ENCODE results near the gene FGF10.

Gene FGF10

GRCh38 chr5:44389090-44389822 is at the start of gene FGF10:
Gene FGF10, minus strand, starts transcription at chr5:44389420. Its CDS starts 738 bp downstream, at chr5:44388682.
- DNase-seq = no peak

DNA sequence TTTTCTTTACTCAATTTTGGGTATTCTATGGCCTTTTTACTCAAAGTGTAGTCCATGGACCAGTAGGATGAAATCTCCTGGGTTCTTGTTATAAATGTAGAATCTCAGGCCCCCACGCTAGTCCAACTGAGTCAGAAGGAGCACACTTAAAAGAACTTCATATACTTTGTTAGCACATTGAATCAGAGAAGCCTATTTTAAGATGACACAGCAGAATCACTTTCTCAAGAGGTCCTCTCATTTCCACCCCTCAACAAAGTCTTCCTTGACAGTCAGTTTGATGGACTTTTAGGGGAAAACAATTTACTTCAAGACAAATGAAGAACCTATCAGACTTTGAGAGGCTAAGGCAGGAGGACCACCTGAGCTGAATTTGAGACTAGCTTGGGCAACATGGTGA is 37.7 kb upstream of the FGF10 start:
- no peak for DNase-seq

DNA sequence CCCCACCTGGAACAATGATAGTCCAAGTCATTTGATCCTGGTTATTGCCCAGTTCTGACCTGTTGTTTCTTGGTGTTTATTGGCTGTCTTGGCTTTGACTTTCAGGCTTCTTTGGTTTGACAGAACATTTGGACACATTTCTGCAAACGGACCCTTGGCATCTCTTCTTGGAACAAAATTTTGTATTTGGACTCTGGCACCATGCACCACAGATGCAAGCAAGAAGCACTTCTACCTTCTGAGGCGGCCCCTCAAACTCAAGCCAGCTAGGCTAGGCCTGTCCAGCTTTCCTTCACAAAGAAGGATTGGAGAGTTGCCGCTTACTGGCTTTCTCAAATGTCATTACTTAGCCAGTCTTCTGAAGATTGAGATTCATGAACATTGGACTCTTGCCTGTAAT is 23.1 kb upstream of the FGF10 start:
- no peak for DNase-seq

DNA sequence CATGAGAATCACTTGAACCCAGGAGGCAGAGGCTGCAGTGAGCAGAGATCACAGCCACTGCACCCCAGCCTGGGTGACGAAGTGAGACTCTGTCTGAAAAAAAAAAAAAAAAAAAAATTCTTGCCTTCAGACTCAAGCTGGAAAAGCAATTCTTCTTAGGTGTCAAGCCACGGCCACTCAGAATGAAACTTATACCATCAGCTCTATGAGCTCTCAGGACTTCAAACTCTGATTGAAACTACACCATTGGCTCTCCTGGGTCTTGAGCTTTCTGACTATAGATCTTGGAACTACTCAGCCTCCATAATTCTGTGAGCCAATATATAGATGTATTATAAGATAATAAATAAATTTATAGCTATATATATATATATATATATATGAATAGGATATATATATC is 12.9 kb upstream of the FGF10 start:
- DNase-seq = no peak

GRCh38 chr5:44401611-44402010 is 12.4 kb upstream of the FGF10 start:
- DNase-seq = no peak

- no peak for DNase-seq
Observed at GRCh38 chr5:44398382-44398781, 9.2 kb upstream of the FGF10 start.

- DNase-seq = no peak
Observed at GRCh38 chr5:44396312-44396711, 7.1 kb upstream of the FGF10 start.

DNA sequence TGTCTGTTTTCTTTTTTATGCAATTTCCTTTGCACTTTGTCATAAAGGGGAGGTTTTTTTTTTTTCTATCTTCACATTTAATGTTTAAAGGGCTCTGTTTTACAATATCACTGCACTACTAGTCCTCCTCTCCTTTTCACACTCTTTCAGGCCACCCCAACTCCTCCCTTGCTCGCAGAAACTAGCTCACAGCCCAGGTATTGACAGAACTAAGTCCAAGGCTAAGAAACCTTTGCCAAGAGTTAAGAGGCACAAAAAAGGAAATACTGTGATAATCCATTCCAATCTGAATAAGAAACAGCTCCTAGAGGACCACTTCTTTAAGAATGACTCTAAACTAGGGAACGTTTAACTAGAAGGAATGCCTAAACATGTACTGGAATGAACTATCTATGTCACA is 1.1 kb upstream of the FGF10 start:
- no peak for DNase-seq

- no peak for DNase-seq
Observed at GRCh38 chr5:44389823-44390143, 563 bp upstream of the FGF10 start.

- DNase-seq = no peak
Observed at GRCh38 chr5:44388321-44389089, 715 bp downstream of the FGF10 start.

GRCh38 chr5:44387921-44388320 is 1.3 kb downstream of the FGF10 start:
- no peak for DNase-seq

- no peak for DNase-seq
Observed at GRCh38 chr5:44387406-44387805, 1.8 kb downstream of the FGF10 start.

DNA sequence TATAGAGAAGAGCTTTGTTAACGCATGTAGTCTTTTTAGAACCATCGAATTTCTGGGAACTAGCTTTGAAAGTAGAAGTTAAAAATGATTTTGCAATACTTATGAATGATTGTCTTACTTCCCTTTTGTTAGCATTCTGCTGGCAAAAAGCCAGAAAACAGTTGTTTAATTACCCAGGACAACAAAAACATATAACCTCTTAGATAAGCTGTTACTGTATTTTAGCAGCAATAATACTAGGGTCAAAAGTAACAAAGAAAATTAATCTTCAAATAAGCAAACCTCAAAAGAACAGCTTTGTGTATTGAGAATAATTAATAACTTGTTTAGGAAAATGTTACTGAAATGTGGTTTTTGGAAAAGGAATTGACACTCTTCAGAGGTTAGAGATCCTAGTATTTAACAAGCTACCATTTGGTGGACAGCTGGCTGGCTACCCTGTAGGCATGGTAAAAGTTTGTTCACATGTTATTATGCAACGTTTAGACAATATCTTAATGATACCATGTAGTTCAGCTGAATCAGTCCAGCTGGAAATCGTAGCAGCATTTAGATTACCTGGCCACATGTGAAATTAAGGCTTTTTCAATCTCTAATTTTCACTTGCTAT is 3.8 kb downstream of the FGF10 start:
- no peak for DNase-seq

DNA sequence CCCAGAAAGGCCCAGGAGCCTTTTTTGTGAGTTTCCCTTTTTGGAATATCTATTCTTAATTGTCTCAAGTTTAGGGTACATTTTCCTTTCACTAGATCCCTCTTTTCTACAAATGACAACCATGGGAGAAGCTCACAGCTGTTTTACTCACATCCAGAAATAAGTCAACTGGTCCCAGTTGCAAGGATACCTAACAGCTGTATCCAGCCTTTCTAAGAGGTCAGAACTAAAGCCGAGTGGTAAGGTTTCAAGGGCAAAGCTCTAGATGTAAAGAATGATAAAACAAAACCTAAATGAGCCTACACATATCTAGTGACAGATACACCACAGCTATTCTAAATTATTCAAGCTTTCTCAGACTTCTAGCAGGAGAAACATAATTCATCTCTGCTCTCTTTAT is 4.4 kb downstream of the FGF10 start:
- no peak for DNase-seq

DNA sequence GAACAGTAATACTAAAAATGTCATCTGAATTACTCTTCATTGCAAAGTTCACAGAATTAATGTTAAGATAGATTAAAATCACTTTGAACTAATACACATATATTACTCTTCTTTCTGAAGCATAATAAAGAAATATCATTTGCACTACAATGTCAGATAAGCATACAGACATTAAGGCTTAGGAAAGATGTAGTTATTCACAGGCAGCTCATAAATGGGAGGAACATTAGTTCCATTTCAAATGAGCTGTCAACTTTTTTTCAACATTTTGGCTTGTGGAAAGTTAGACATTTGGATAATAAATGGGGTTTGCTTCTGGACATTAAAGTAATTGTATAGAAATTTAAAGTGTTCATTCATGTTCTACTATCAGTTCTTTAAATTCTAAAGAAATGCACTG is 6.3 kb downstream of the FGF10 start:
- no peak for DNase-seq

DNA sequence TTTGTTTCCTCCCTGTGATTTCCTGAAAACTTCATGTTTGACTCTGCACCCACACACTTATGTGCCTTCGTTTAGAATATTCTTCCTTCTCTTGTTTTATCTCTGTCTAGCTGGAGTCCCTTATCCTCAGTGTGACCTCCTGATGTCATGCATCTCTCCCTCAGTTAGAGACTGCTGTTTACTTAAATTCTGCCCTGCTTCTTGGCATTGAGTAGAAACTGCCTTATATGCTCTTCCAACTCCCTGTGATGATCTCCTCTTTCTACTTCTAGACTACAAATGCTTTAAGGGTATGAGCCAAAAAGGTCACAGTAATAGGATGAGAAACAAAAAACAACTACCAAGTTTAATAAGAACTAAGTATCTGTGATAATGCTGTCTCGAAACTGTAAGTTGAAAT is 12.2 kb downstream of the FGF10 start:
- DNase-seq = no peak

DNA sequence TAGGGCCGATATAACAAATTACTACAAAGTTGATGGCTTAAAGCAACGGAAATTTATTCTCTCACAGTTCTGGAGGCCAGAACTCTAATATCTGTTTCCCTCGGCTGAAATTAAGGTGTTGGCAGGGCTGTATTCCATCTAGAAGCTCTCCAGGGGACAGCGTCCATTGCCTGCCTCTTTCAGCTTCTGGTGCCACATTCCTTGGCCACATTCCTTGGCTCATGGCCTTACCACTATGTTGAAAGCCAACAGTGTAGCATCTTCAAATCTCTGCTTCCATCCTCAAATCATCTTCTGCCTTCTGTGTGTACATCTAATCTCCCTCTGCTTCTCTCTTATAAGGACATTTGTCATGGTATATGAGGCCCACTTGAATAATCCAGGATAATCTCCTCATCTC is 17.2 kb downstream of the FGF10 start:
- no peak for DNase-seq

GRCh38 chr5:44367203-44367602 is 22.0 kb downstream of the FGF10 start:
- DNase-seq = no peak

- no peak for DNase-seq
Observed at GRCh38 chr5:44365345-44365744, 23.9 kb downstream of the FGF10 start.

GRCh38 chr5:44364097-44364496 is 25.1 kb downstream of the FGF10 start:
- no peak for DNase-seq

- DNase-seq = no peak
Observed at GRCh38 chr5:44361342-44362001, 27.7 kb downstream of the FGF10 start.

GRCh38 chr5:44360919-44361318 is 28.3 kb downstream of the FGF10 start:
- no peak for DNase-seq

DNA sequence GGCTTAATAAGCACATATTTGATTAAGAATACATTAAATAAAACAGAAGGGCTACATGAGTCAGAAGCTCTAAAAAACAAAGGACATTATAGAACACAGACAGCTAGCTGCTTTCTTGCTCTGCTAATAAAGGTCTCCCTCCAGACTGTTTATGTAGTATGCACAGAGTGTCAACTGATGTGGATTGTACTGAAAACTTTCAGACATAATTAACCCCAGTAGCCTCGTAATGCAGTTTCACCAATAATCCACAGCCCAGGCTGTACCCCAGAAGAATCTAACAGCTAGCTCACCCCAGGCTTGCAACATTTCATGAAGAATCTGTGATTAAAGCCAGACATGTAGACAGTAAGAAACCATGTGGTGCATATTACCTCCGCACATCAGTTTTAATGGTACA is 30.8 kb downstream of the FGF10 start:
- DNase-seq = no peak

DNA sequence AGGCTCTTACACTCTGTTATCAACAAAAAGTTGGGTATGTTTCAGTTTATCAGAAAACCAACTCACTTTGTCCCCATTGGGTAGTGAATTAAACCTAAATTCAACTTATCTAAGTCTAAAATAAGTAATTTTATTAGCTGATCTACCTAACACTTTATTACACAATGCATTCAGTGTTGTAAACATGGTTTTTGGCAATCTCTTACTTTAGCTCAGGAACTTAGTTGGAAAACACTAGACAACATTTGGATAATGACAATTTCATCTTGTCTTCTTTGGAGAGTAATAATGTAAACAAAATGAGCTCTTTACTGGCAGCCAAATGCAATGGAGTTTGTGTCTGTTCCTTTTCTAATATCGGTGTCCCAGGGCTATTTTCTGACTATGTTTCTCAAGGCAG is 33.0 kb downstream of the FGF10 start:
- DNase-seq = no peak
